HG03039 (cell line): Measurements from ENCODE around the gene FRMD3.
"Not testable (repeated sequence)": the region's sequence is repeated elsewhere in the genome, so short reads cannot be mapped to it uniquely, and the experiment has no call there.

Experiments used
- ATAC-seq: cut with Tn5 transposase; IDR thresholded peaks from one replicate; pipeline ENCODE4 v1.9.1; 2021; ENCODE audit warnings: mild to moderate bottlenecking, moderate library complexity; ENCODE audit not compliant: unreplicated experiment

Gene FRMD3

GRCh38 chr9:83526211-83526610 is 12.0 kb downstream of the FRMD3 start:
- no peak for ATAC-seq

- no peak for ATAC-seq
These were observed 14.5 kb downstream of the FRMD3 start for GRCh38 chr9:83523684-83524083.

- ATAC-seq = no peak
These were observed 16.8 kb downstream of the FRMD3 start for GRCh38 chr9:83521411-83521810.

DNA sequence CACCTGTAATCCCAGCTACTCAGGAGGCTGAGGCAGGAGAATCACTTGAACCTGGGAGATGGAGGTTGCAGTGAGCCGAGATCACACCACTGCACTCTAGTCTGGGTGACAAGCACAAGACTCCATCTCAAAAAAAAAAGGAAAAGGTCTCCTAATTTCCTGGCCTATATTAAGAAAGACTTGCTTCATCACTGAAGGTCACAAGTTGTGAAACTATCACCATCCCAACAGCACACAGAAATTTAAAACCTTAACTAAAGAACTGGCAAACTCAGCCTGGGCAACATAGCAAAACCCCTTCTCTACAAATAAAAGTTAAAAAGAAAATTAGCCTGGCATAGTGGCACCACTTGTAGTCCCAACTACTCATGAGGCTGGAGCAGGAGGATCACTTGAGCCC is 17.2 kb downstream of the FRMD3 start:
- ATAC-seq = no peak

DNA sequence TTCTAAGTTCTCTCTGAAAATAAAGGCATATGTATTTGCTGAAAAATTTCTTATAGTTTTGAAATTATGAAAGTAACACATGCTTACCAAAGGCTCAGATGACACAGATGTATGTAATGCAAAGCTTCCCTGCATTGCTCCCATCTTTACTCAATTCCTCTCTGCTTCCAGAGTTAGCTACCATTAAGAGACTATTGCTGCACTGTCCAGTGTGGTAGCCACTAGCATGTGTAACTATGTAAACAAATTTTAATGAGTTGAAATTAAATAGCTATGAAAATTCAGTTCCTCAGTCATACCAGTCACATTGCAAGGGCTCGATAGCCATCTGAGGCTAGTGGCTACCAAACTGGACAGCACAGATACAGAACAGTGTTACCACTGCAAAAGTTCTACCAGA is 17.9 kb downstream of the FRMD3 start:
- ATAC-seq = no peak

DNA sequence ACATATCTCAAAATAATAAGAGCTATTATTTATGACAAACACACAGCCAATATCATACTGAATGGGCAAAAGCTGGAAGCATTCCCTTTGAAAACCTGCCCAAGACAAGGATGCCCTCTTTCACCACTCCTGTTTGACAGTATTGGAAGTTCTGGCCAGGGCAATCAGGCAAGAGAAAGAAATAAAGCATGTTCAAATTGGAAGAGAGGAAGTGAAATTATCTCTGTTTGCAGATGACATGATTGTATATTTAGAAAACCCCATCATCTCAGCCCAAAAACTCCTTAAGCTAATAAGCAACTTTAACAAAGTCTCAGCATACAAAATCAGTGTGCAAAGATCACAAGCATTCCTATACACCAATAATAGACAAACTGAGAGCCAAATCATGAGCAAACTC is 20.2 kb downstream of the FRMD3 start:
- ATAC-seq = not testable (repeated sequence)

DNA sequence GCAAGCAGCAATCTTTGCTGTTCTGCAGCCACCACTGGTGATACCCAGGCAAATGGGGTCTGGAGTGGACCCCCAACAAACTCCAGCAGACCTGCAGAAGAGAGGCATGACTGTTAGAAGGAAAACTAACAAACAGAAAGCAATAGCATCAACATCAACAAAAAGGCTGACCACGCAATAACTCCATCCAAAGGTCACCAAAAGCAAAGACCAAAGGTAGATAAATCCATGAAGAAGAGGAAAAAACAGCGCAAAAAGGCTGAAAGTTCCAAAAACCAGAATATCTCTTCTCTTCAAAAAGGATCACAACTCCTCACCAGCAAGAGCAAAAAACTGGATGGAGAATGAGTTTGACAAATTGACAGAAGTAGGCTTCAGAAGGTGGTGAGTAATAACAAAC is 23.4 kb downstream of the FRMD3 start:
- ATAC-seq = no peak

DNA sequence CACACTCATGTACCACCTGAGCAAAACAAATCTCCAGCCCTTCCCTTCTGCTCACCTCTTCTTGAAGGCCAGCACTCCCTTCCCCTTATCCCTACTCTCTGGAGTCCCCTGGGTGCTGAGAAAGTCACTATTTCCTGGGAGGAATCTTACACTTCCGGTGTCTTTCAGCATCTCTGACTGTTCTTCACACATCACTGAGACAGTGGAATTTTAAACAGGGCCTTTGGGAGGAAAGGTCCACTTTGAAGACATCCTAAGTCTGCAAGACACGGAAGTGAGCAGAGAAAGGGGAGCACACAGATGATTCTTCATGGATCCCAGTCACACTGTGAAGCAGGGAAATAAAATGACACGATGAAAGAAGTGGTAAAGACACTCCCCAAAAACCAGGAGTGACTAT is 25.6 kb downstream of the FRMD3 start:
- ATAC-seq = no peak

DNA sequence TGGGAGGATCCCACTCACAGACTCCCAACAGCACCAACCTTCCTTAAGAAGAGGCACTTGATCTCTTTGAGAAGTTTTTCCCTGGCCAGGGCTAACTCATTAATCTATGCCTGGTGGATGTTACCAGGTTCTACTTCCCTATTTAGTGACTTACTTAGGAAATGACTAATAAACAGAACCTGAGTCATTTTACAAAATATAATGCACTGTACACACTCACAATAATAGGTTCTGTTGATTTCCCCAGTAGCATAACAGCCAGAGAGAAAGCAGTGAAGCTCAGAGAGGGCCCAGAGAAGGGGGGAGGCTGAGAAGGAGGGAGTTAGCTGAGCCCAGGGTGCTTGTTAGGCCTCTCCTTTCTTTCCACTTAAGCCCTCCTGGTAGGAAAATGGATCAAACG is 27.1 kb downstream of the FRMD3 start:
- ATAC-seq = peak; percentile 96

DNA sequence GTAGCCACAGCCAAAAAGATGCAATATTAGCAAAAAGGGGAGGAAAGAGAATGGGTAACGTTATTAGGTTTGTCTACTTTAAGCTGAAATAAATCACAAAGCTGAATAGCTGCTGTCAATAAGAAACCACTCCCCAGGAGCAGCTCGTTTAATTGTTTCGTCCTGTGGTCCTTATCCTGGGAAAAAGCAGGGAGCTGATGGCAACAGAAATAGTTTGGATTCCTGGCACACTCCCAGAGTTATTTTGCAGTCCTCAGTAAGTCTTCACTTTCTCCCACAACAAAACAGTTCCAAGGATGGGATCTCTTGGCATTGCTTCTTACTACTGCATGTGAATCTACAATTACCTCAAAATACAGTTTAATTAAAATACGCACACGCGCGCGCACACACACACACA is 28.8 kb downstream of the FRMD3 start:
- ATAC-seq = no peak

DNA sequence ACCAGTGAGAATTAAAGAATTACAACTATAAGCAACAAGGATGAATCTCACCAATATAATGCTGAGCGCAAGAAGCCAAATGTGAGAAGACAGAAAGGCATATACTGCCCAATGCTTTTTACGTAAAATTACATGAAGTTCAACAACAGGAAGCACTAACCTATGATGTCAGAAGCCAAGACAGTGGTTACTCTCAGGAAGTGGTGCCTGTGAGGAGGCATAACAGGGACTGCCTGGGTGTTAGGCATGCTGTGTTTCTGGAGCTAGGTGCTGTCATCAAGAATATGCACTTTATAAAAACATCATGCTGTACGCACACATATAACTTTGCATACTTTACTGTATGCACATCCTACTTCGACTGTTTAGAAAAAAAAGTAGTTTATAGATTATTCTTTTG is 30.1 kb downstream of the FRMD3 start:
- ATAC-seq = no peak

DNA sequence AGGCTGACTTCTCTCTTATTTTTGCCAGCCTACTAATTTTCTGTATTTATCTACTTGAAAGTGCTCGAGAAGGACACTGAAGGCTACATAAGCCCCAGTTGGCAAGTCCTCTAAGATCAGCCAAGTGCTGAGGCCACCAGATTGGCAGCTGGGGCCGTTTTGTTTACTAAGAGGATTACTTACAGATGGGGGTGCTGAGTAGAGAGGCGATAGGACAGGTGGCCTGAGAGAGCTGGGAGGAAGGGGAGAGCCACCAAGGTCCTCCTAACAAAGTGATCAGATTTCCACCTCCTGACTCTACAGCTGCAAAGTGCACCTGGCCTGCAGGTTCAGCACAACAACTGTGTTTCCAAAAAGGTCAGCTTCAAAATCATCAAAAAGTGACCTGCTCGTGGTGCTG is 32.9 kb downstream of the FRMD3 start:
- no peak for ATAC-seq

DNA sequence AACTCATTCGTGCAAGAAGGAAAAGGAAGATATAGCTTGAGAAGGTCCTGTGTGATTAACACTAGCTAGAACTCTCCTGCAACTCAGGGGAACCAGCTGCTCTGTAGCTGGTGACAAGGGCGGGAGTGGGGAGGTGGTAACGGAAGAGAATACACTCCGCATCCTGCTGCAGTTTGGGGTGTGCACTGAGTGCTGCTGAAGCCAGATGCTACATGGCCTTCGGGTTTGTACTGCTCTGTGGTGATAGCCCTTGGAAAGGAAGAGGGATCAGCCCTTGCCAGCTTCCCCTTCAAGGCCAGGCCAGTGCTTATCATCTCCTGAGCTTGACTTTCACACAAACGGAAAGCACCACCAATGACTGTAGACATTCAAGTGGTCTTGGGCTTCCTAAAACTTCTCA is 34.3 kb downstream of the FRMD3 start:
- no peak for ATAC-seq

GRCh38 chr9:83501565-83501964 is 36.6 kb downstream of the FRMD3 start:
- ATAC-seq = no peak

GRCh38 chr9:83497441-83497840 is 40.8 kb downstream of the FRMD3 start:
- no peak for ATAC-seq

GRCh38 chr9:83491995-83492394 is 46.2 kb downstream of the FRMD3 start:
- no peak for ATAC-seq

GRCh38 chr9:83491413-83491812 is 46.8 kb downstream of the FRMD3 start:
- ATAC-seq = no peak

DNA sequence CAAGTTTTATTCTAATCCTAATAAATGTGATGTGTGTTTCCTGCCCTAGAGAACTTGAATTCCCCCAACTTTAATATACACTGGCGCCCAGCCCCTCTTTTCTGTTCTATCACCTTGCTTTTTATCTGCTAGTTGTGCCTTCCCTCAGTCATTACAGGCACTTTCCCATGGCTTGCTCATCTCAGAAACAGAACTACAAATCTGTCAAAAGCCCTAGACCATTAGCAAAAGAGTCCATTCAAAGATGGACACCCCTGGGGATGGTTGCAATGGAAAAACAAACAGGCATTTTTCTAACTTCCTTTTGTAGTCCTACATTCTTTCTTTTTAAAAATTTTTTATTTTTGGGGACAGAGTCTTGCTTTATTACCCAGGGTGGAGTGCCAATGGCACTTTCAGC is 48.2 kb downstream of the FRMD3 start:
- no peak for ATAC-seq

DNA sequence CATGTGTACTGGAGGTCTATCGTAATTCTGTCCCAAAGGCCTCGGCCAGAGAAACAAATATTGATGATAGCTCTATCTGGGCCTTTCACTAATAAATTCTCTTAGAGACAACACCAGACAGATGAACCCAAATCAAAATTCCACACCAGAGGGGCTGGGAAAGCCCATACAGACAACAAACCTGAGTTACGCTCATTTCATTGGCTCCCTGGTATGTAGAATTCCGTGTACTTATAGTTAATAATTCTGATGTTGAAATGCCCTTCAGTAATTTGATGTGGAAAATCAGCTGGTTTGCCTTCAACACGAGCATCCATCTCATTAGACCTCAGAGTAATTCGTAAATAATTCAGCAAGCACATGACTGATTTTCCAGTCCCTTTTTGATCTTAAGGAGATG is 53.2 kb downstream of the FRMD3 start:
- ATAC-seq = no peak

DNA sequence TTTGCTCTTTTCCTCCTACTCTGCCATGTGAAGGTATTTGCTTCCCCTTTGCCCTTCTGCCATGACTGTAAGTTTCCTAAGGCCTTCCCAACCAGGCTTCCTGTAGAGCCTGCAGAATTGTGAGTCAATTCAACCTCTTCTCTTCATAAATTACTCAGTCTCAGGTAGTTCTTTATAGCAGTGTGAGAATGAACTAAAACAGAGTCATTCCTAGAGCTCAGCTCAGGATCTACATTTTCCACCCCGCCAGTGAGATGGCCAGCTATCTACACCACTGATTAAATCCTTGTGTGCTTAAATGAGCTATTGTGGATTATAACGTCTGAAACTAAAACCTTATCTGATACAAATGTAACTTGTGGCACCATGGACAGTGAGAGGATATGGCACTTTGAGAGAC is 55.0 kb downstream of the FRMD3 start:
- ATAC-seq = no peak

DNA sequence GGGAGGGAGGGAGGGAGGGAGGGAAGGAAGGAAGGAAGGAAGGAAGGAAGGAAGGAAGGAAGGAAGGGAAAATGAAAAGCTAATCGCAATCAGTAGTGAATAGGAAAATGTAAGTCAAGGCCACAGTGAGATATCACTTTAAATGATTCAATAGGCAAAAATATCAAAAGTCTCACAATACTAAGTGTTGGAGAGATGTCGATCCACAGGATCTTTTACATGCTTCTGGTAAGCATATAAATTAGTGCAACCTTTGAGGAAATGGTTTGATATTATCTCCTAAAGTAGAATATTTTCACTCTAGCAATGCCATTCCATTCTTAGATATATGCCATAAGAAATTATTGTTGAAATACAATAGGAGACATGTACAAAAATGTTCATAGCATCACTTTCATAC is 58.4 kb downstream of the FRMD3 start:
- ATAC-seq = no peak

GRCh38 chr9:83477571-83477970 is 60.6 kb downstream of the FRMD3 start:
- ATAC-seq = no peak

DNA sequence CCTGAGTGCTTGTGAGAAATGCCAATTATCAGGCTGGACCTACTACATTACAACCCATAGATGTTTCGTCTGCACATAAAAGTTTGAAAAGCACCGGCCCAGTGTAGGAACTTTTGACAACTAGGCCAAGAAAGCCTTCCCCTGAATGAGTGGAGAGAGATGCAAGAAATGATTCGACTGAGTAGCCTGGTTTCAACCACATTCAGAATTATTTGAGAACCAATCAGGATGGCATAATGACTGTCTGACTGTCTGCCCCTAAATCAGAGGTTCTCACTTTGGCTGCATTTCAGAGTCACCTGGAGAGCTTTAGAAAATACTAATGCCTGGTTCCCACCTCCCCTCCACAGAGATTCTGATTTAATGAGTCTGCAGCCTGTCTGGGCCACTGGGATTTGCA is 61.1 kb downstream of the FRMD3 start:
- ATAC-seq = no peak

DNA sequence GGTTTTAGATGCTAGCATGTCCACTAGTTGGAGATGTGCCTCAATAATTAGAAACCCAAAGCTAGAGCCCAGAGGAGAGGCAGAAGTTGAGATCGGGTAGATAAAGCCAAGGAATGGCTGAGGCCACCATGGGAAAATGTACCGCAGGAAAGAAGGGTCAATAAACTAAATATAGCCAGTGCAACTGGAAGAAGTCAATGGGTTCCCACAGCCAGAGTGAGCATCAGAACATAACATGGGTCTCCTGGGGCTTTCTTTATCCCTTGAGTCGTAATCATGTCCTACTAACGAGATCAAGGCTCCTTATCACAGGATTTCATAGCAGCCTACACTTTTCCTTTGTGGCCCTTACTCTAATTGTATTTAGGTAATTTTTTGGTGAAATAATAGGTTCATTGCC is 61.7 kb downstream of the FRMD3 start:
- ATAC-seq = no peak
